Pons (tissue), 1 donor: ENCODE results near the gene CRHR1.

Experiments used
- DNase-seq: peaks from one replicate; pipeline ENCODE4 v3.0.0-alpha.2; 2016; ENCODE audit warnings: low spot score

Gene CRHR1

GRCh38 chr17:45869676-45870341 is 85.7 kb downstream of the CRHR1 start:
- no peak for DNase-seq

- DNase-seq = no peak
Observed at GRCh38 chr17:45870342-45870974, 86.3 kb downstream of the CRHR1 start.

- DNase-seq = no peak
Observed at GRCh38 chr17:45871718-45872117, 87.6 kb downstream of the CRHR1 start.

GRCh38 chr17:45873728-45874127 is 89.6 kb downstream of the CRHR1 start:
- no peak for DNase-seq

- no peak for DNase-seq
Observed at GRCh38 chr17:45874151-45874550, 90.0 kb downstream of the CRHR1 start.

GRCh38 chr17:45876539-45876938 is 92.4 kb downstream of the CRHR1 start:
- DNase-seq = no peak

GRCh38 chr17:45877467-45877866 is 93.3 kb downstream of the CRHR1 start:
- no peak for DNase-seq

- no peak for DNase-seq
Observed at GRCh38 chr17:45883063-45883462, 98.9 kb downstream of the CRHR1 start.
